Uterus (tissue), 4 donors: ENCODE data around the gene CLDN6. TPM values are rescaled to one million over a fixed set of nuclear protein-coding genes. Genes with fewer than 3 reads are reported as not detected.

Experiments used
- DNase-seq, 2 donors: peaks; one replicate each; pipeline ENCODE4 v3.0.0-alpha.2; 2019 to 2020
- H3K27ac ChIP-seq, 2 donors: fragments of 200-600 bp; sonication (generic); 1 replicate in 1 of 2; 2 replicates in 1 of 2; pipeline ENCODE4 v1.5.1; 2016 to 2018
- H3K27me3 ChIP-seq, 2 donors: fragments of 200-600 bp; sonication (generic); one replicate each; pipeline ENCODE4 v1.5.1; 2018 to 2019; ENCODE audit warnings: control low read depth in 1 of 2
- H3K36me3 ChIP-seq, 2 donors: fragments of 200-600 bp; sonication (generic); one replicate each; pipeline ENCODE4 v1.5.1; 2019; ENCODE audit warnings: control low read depth in 1 of 2
- H3K4me1 ChIP-seq, 2 donors: fragments of 200-600 bp; sonication (generic); one replicate each; pipeline ENCODE4 v1.5.1; 2018 to 2019; ENCODE audit warnings: control low read depth in 1 of 2
- H3K4me3 ChIP-seq, 2 donors: fragments of 200-600 bp; sonication (generic); 1 replicate in 1 of 2; 2 replicates in 1 of 2; pipeline ENCODE4 v1.5.1; 2018 to 2019; ENCODE audit warnings: mild to moderate bottlenecking in 1 of 2
- H3K9me3 ChIP-seq, 2 donors: fragments of 200-600 bp; sonication (generic); one replicate each; pipeline ENCODE4 v1.5.1; 2019; ENCODE audit warnings: control low read depth in 1 of 2
- CTCF ChIP-seq, 4 experiments: fragments of 200-600 bp in 2 of 4; fragments of 450-650 bp in 2 of 4; sonication (generic) in 2 of 4; IDR thresholded peaks; one replicate each; pipeline ENCODE4 v1.5.1; 2016 to 2019; ENCODE audit warnings: antibody characterized with exemption in 4 of 4, mild to moderate bottlenecking in 2 of 4, moderate library complexity in 1 of 4
- POLR2A ChIP-seq, 2 donors: fragments of 450-650 bp; IDR thresholded peaks; one replicate each; pipeline ENCODE4 v1.6.1; 2016; ENCODE audit warnings: antibody characterized with exemption in 2 of 2, mild to moderate bottlenecking in 1 of 2, moderate library complexity in 1 of 2
- intact Hi-C: fragments of 100-400 bp; cut with DNase I; formaldehyde crosslinking; loops from one replicate; pipeline ENCODE4 v1.15.1; 2023; ENCODE audit warnings: low total_unique reads
- total RNA-seq, 4 donors: library from RNA; depleted of rRNA in 3 of 4; stranded (reverse); fragments of >200 nt in 3 of 4; gene quantifications; one replicate each; pipeline versions ENCODE4 v1.1.0 to v1.2.4, GENCODE V29; 2014 to 2023
- donor health status: DM: yes; HTN: yes; CAD: no.

CLDN6 gene
- total RNA-seq, 4 donors from 2014 or later = 4.1 TPM; not detected in 3

- H3K27ac ChIP-seq = no peak overlapping the region
- H3K27me3 ChIP-seq = no peaks in the 10 kb centered on the region
- peaks cover 0 to 13% of the 10 kb centered on the region in 2 donors for H3K4me1 ChIP-seq
- TF ChIP-seq CTCF (IDR thresholded peaks at IDR 0.05) = no peak
- no peak for TF ChIP-seq POLR2A (IDR thresholded peaks at IDR 0.05)
- no peaks in the 10 kb centered on the region for H3K9me3 ChIP-seq
- intact Hi-C loops = no loop called here
- peak overlapping the region; percentile 69 to 78 for H3K4me3 ChIP-seq
- H3K36me3 ChIP-seq = no peaks in the 10 kb centered on the region
- DNase-seq = no peak
Observed at GRCh38 chr16:2981177-2981898, 36.6 kb downstream of the CLDN6 start.

GRCh38 chr16:2980227-2981176 is 37.5 kb downstream of the CLDN6 start, which contains the start of gene PKMYT1:
PKMYT1 (minus strand) TSS chr16:2980446; CDS start chr16:2979657, 789 bp downstream.
- TF ChIP-seq POLR2A (IDR thresholded peaks at IDR 0.05) (peak; percentile 72 to 98), CTCF (IDR thresholded peaks at IDR 0.05) (peak in 1 of 4 experiments; percentile 10)
- DNase-seq = peak; percentile 84 to 94
- peak within 1 kb of the TSS; percentile 69 to 78 for H3K4me3 ChIP-seq
- intact Hi-C loops = no loop called here
- no peaks in the 10 kb centered on the region for H3K9me3 ChIP-seq
- peak within 1 kb of the TSS; percentile 76 to 86 for H3K27ac ChIP-seq
- H3K27me3 ChIP-seq = no peaks in the 10 kb centered on the region
- H3K36me3 ChIP-seq = no peaks in the 10 kb centered on the region
- peaks cover 0 to 13% of the 10 kb centered on the region in 2 donors for H3K4me1 ChIP-seq

GRCh38 chr16:2979669-2980226 is 38.2 kb downstream of the CLDN6 start:
- Histone ChIP-seq H3K27ac (no peak overlapping the region), H3K4me3 (peak overlapping the region in 1 of 2 donors; percentile 78)
- intact Hi-C loops = no loop called here

GRCh38 chr16:2977440-2977839 is 40.5 kb downstream of the CLDN6 start:
- TF ChIP-seq CTCF (IDR thresholded peaks at IDR 0.05) = no peak
- no peak for TF ChIP-seq POLR2A (IDR thresholded peaks at IDR 0.05)
- no peaks in the 10 kb centered on the region for H3K27me3 ChIP-seq
- H3K9me3 ChIP-seq = no peaks in the 10 kb centered on the region
- no peak for DNase-seq
- H3K4me3 ChIP-seq = no peak overlapping the region
- no peaks in the 10 kb centered on the region for H3K36me3 ChIP-seq
- peaks cover 0 to 7% of the 10 kb centered on the region in 2 donors for H3K4me1 ChIP-seq
- H3K27ac ChIP-seq = no peak overlapping the region
- intact Hi-C loops = no loop called here

More at GRCh38 chr16:2979669-2980226, 38.2 kb downstream of the CLDN6 start:
- DNase-seq = no peak
- TF ChIP-seq POLR2A (IDR thresholded peaks at IDR 0.05) (no peak), CTCF (IDR thresholded peaks at IDR 0.05) (no peak)
- peaks cover 0 to 13% of the 10 kb centered on the region in 2 donors for H3K4me1 ChIP-seq
- H3K9me3 ChIP-seq = no peaks in the 10 kb centered on the region
- no peaks in the 10 kb centered on the region for H3K27me3 ChIP-seq
- H3K36me3 ChIP-seq = no peaks in the 10 kb centered on the region
